ENCODE measurements around the gene CBX4. TPM values are rescaled to one million over a fixed set of nuclear protein-coding genes. Genes with fewer than 3 reads are reported as not detected.

The CBX4 gene
- total and polyA plus RNA-seq, 10 of the 15 experiments (the other 5 are each of a cell fraction or from before 2014, with no cell fraction given) = 0.69 to 24.6 (median 4.2) TPM

DNA sequence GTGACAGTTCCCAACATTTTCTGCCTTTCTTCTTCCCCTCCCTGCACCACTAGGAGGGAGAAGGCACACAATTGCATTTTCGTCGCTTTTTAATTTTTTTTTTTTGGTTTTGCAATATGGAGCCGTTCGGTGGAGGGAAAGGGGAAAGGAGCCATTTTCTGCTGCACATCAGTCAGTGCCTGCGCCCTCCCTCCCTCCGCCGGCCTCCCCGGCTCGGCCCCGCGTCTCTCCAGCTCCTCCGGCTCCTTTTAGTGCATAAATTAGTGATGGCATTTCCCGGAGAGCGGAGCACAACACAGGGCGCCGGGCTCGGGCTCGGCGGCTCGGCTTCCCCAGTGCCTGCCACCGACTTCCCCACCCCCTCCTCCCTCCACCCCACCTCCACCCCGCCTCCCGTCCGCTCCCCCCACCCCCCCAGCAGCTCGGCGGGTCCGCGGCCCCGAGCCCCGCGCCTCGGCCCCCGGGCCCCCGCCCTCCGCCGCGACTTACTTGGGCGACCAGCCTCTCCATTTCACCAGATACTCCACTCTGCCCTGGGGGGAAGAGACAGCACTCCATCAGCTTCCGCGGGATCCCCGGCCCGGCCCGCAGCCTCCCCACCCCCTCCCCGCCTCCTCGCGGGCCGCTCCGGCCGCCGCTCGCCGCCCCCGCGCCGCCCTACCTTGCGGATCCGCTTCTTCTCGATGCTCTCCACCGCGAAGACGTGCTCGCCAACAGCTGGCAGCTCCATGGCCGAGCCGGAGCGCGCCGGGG is 542 bp downstream of the CBX4 start (continued):
- TF ChIP-seq, protein P1, sequence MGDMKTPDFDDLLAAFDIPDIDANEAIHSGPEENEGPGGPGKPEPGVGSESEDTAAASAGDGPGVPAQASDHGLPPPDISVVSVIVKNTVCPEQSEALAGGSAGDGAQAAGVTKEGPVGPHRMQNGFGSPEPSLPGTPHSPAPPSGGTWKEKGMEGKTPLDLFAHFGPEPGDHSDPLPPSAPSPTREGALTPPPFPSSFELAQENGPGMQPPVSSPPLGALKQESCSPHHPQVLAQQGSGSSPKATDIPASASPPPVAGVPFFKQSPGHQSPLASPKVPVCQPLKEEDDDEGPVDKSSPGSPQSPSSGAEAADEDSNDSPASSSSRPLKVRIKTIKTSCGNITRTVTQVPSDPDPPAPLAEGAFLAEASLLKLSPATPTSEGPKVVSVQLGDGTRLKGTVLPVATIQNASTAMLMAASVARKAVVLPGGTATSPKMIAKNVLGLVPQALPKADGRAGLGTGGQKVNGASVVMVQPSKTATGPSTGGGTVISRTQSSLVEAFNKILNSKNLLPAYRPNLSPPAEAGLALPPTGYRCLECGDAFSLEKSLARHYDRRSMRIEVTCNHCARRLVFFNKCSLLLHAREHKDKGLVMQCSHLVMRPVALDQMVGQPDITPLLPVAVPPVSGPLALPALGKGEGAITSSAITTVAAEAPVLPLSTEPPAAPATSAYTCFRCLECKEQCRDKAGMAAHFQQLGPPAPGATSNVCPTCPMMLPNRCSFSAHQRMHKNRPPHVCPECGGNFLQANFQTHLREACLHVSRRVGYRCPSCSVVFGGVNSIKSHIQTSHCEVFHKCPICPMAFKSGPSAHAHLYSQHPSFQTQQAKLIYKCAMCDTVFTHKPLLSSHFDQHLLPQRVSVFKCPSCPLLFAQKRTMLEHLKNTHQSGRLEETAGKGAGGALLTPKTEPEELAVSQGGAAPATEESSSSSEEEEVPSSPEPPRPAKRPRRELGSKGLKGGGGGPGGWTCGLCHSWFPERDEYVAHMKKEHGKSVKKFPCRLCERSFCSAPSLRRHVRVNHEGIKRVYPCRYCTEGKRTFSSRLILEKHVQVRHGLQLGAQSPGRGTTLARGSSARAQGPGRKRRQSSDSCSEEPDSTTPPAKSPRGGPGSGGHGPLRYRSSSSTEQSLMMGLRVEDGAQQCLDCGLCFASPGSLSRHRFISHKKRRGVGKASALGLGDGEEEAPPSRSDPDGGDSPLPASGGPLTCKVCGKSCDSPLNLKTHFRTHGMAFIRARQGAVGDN (IDR thresholded peaks at IDR 0.05) = no peak
- no peak for TF ChIP-seq NR2C2 (IDR thresholded peaks at IDR 0.05; ENCODE audit: borderline replicate concordance, control insufficient read depth, insufficient read length, low read depth)
- peak; percentile 33; the same call in 1 of the 2 replicates for TF ChIP-seq SIN3A (IDR thresholded peaks at IDR 0.05; ENCODE audit: low read depth, low read length)
- TF ChIP-seq NFYA (IDR thresholded peaks at IDR 0.05; ENCODE audit: borderline replicate concordance, low read depth, low read length) = no peak
- TF ChIP-seq, protein P2, sequence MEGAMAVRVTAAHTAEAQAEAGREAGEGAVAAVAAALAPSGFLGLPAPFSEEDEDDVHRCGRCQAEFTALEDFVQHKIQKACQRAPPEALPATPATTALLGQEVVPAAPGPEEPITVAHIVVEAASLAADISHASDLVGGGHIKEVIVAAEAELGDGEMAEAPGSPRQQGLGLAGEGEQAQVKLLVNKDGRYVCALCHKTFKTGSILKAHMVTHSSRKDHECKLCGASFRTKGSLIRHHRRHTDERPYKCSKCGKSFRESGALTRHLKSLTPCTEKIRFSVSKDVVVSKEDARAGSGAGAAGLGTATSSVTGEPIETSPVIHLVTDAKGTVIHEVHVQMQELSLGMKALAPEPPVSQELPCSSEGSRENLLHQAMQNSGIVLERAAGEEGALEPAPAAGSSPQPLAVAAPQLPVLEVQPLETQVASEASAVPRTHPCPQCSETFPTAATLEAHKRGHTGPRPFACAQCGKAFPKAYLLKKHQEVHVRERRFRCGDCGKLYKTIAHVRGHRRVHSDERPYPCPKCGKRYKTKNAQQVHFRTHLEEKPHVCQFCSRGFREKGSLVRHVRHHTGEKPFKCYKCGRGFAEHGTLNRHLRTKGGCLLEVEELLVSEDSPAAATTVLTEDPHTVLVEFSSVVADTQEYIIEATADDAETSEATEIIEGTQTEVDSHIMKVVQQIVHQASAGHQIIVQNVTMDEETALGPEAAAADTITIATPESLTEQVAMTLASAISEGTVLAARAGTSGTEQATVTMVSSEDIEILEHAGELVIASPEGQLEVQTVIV (IDR thresholded peaks at IDR 0.05; ENCODE audit: borderline replicate concordance, partially characterized antibody) = no peak
- no peak; the same call in 1 of the 2 replicates for TF ChIP-seq CHD1 (IDR thresholded peaks at IDR 0.05; ENCODE audit: low read depth, low read length)
- no peak for TF ChIP-seq RUNX3 (IDR thresholded peaks at IDR 0.05; ENCODE audit: low read length)
- TF ChIP-seq ZBED1 (IDR thresholded peaks at IDR 0.05; ENCODE audit: borderline replicate concordance) = no peak
- no peak for TF ChIP-seq TBL1XR1 (IDR thresholded peaks at IDR 0.05; ENCODE audit: low read depth, low read length)
- no peak for TF ChIP-seq BCL11A (IDR thresholded peaks at IDR 0.05; ENCODE audit: low read depth, low read length)
- TF ChIP-seq, protein P3, sequence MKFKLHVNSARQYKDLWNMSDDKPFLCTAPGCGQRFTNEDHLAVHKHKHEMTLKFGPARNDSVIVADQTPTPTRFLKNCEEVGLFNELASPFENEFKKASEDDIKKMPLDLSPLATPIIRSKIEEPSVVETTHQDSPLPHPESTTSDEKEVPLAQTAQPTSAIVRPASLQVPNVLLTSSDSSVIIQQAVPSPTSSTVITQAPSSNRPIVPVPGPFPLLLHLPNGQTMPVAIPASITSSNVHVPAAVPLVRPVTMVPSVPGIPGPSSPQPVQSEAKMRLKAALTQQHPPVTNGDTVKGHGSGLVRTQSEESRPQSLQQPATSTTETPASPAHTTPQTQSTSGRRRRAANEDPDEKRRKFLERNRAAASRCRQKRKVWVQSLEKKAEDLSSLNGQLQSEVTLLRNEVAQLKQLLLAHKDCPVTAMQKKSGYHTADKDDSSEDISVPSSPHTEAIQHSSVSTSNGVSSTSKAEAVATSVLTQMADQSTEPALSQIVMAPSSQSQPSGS (IDR thresholded peaks at IDR 0.05; ENCODE audit: low read length) = no peak
- TF ChIP-seq, protein P4, sequence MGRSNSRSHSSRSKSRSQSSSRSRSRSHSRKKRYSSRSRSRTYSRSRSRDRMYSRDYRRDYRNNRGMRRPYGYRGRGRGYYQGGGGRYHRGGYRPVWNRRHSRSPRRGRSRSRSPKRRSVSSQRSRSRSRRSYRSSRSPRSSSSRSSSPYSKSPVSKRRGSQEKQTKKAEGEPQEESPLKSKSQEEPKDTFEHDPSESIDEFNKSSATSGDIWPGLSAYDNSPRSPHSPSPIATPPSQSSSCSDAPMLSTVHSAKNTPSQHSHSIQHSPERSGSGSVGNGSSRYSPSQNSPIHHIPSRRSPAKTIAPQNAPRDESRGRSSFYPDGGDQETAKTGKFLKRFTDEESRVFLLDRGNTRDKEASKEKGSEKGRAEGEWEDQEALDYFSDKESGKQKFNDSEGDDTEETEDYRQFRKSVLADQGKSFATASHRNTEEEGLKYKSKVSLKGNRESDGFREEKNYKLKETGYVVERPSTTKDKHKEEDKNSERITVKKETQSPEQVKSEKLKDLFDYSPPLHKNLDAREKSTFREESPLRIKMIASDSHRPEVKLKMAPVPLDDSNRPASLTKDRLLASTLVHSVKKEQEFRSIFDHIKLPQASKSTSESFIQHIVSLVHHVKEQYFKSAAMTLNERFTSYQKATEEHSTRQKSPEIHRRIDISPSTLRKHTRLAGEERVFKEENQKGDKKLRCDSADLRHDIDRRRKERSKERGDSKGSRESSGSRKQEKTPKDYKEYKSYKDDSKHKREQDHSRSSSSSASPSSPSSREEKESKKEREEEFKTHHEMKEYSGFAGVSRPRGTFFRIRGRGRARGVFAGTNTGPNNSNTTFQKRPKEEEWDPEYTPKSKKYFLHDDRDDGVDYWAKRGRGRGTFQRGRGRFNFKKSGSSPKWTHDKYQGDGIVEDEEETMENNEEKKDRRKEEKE (IDR thresholded peaks at IDR 0.05) = no peak
- no peak; the same call in 1 of the 2 replicates for TF ChIP-seq GABPA (IDR thresholded peaks at IDR 0.05; ENCODE audit: low read depth)
- no peak for TF ChIP-seq BMI1 (IDR thresholded peaks at IDR 0.05; ENCODE audit: borderline replicate concordance)
- peak; percentile 40; the same call in 1 of the 2 replicates for TF ChIP-seq NBN (IDR thresholded peaks at IDR 0.05)
- TF ChIP-seq POU2F2 (IDR thresholded peaks at IDR 0.05; ENCODE audit: borderline replicate concordance, low read depth, low read length) = peak; percentile 33; the same call in 1 of the 3 replicates
